GM19438 (cell line): ENCODE measurements around the gene HP1BP3.

ENCODE experiments used
- ATAC-seq: cut with Tn5 transposase; IDR thresholded peaks from one replicate; pipeline ENCODE4 v1.9.1; 2021; ENCODE audit warnings: low read depth; ENCODE audit not compliant: unreplicated experiment

Gene HP1BP3

GRCh38 chr1:20715406-20715805 is 71.7 kb downstream of the HP1BP3 start:
- no peak for ATAC-seq

- ATAC-seq, result no peak
Observed at GRCh38 chr1:20713440-20713839, 73.7 kb downstream of the HP1BP3 start.

GRCh38 chr1:20712215-20712577 is 74.9 kb downstream of the HP1BP3 start:
- no peak for ATAC-seq

GRCh38 chr1:20711285-20712214 is 75.6 kb downstream of the HP1BP3 start:
- ATAC-seq, result no peak

GRCh38 chr1:20710469-20711284 is 76.4 kb downstream of the HP1BP3 start:
- no peak for ATAC-seq

- ATAC-seq, result no peak
Observed at GRCh38 chr1:20709868-20710267, 77.2 kb downstream of the HP1BP3 start.

- no peak for ATAC-seq
Observed at GRCh38 chr1:20708891-20709290, 78.2 kb downstream of the HP1BP3 start.

- ATAC-seq, result no peak
Observed at GRCh38 chr1:20708057-20708456, 79.0 kb downstream of the HP1BP3 start.

- no peak for ATAC-seq
Observed at GRCh38 chr1:20706841-20707240, 80.3 kb downstream of the HP1BP3 start.

GRCh38 chr1:20705203-20705755 is 81.8 kb downstream of the HP1BP3 start:
- ATAC-seq, result no peak

GRCh38 chr1:20704390-20705202 is 82.5 kb downstream of the HP1BP3 start:
- no peak for ATAC-seq

- no peak for ATAC-seq
Observed at GRCh38 chr1:20703124-20703756, 83.9 kb downstream of the HP1BP3 start.

- ATAC-seq, result no peak
Observed at GRCh38 chr1:20702416-20702815, 84.7 kb downstream of the HP1BP3 start.

GRCh38 chr1:20701847-20702246 is 85.3 kb downstream of the HP1BP3 start:
- no peak for ATAC-seq

- ATAC-seq, result no peak
Observed at GRCh38 chr1:20701446-20701845, 85.7 kb downstream of the HP1BP3 start.

GRCh38 chr1:20700636-20701215 is 86.4 kb downstream of the HP1BP3 start:
- ATAC-seq, result no peak

- no peak for ATAC-seq
Observed at GRCh38 chr1:20699558-20699957, 87.5 kb downstream of the HP1BP3 start.

GRCh38 chr1:20698195-20698910 is 88.8 kb downstream of the HP1BP3 start:
- no peak for ATAC-seq

GRCh38 chr1:20697563-20697962 is 89.5 kb downstream of the HP1BP3 start:
- no peak for ATAC-seq
